Measurements from ENCODE around the gene BMP4. TPM values are rescaled to one million over a fixed set of nuclear protein-coding genes. Genes with fewer than 3 reads are reported as not detected.
A peak's percentile ranks its signal among the peaks of the same experiment; 100 is the strongest.

BMP4 gene
- polyA plus RNA-seq, 2 donors, result 2.6 to 3.8 TPM

GRCh38 chr14:53954551-53955228, 1.9 kb downstream of the BMP4 start:
- peaks cover 0 to 10% of the 10 kb centered on the region in 2 donors for H3K4me1 ChIP-seq (ENCODE audit: control insufficient read depth in 2 of 2, insufficient read depth in 2 of 2, low read length in 1 of 2)
- H3K4me3 ChIP-seq (ENCODE audit: low read depth in 1 of 2, low read length in 2 of 2), result peak overlapping the region; percentile 57 to 66
- H3K36me3 ChIP-seq (ENCODE audit: control insufficient read depth in 2 of 2, insufficient read depth in 2 of 2, low read length in 1 of 2), result peaks cover 0 to 8% of the 10 kb centered on the region in 2 donors
- peaks cover 0 to 5% of the 10 kb centered on the region in 2 donors for H3K27me3 ChIP-seq (ENCODE audit: control insufficient read depth in 1 of 2, insufficient read depth in 2 of 2, low read length in 2 of 2)
- WGBS, 2 donors, result 2% methylated on average over 53 of the region's 53 CpGs
- no peaks in the 10 kb centered on the region for H3K9me3 ChIP-seq (ENCODE audit: control insufficient read depth in 2 of 2, insufficient read depth in 1 of 2, low read depth in 1 of 2, low read length in 1 of 2)
- H3K27ac ChIP-seq (ENCODE audit: low read depth in 2 of 2, low read length in 1 of 2), result peak overlapping the region; percentile 0 to 72

GRCh38 chr14:53953828-53954550, 2.6 kb downstream of the BMP4 start:
- 1% methylated on average over 49 to 51 of the region's 51 CpGs for WGBS, 2 donors
- H3K27me3 ChIP-seq (ENCODE audit: control insufficient read depth in 1 of 2, insufficient read depth in 2 of 2, low read length in 2 of 2), result peaks cover 0 to 5% of the 10 kb centered on the region in 2 donors
- peaks cover 0 to 10% of the 10 kb centered on the region in 2 donors for H3K4me1 ChIP-seq (ENCODE audit: control insufficient read depth in 2 of 2, insufficient read depth in 2 of 2, low read length in 1 of 2)

GRCh38 chr14:53953002-53953827, 3.4 kb downstream of the BMP4 start:
- WGBS, 2 donors, result 1 to 2% methylated on average over 72 of the region's 72 CpGs
- Histone ChIP-seq H3K36me3 (ENCODE audit: control insufficient read depth in 2 of 2, insufficient read depth in 2 of 2, low read length in 1 of 2) (peaks cover 0 to 8% of the 10 kb centered on the region in 2 donors), H3K4me3 (ENCODE audit: low read depth in 1 of 2, low read length in 2 of 2) (peak overlapping the region; percentile 57 to 66), H3K4me1 (ENCODE audit: control insufficient read depth in 2 of 2, insufficient read depth in 2 of 2, low read length in 1 of 2) (peaks cover 0 to 10% of the 10 kb centered on the region in 2 donors), H3K27ac (ENCODE audit: low read depth in 2 of 2, low read length in 1 of 2) (peak overlapping the region; percentile 72 to 82), H3K9me3 (ENCODE audit: control insufficient read depth in 2 of 2, insufficient read depth in 1 of 2, low read depth in 1 of 2, low read length in 1 of 2) (no peaks in the 10 kb centered on the region), H3K27me3 (ENCODE audit: control insufficient read depth in 1 of 2, insufficient read depth in 2 of 2, low read length in 2 of 2) (peaks cover 0 to 5% of the 10 kb centered on the region in 2 donors)

More at GRCh38 chr14:53953828-53954550, 2.6 kb downstream of the BMP4 start:
- peaks cover 0 to 8% of the 10 kb centered on the region in 2 donors for H3K36me3 ChIP-seq (ENCODE audit: control insufficient read depth in 2 of 2, insufficient read depth in 2 of 2, low read length in 1 of 2)
- H3K27ac ChIP-seq (ENCODE audit: low read depth in 2 of 2, low read length in 1 of 2), result peak overlapping the region; percentile 72 to 82
- H3K9me3 ChIP-seq (ENCODE audit: control insufficient read depth in 2 of 2, insufficient read depth in 1 of 2, low read depth in 1 of 2, low read length in 1 of 2), result no peaks in the 10 kb centered on the region
- H3K4me3 ChIP-seq (ENCODE audit: low read depth in 1 of 2, low read length in 2 of 2), result peak overlapping the region; percentile 57 to 66

GRCh38 chr14:53952533-53952932, 4.1 kb downstream of the BMP4 start:
- peaks cover 0 to 10% of the 10 kb centered on the region in 2 donors for H3K4me1 ChIP-seq (ENCODE audit: control insufficient read depth in 2 of 2, insufficient read depth in 2 of 2, low read length in 1 of 2)
- no peaks in the 10 kb centered on the region for H3K9me3 ChIP-seq (ENCODE audit: control insufficient read depth in 2 of 2, insufficient read depth in 1 of 2, low read depth in 1 of 2, low read length in 1 of 2)
- H3K36me3 ChIP-seq (ENCODE audit: control insufficient read depth in 2 of 2, insufficient read depth in 2 of 2, low read length in 1 of 2), result peaks cover 0 to 8% of the 10 kb centered on the region in 2 donors
- H3K27me3 ChIP-seq (ENCODE audit: control insufficient read depth in 1 of 2, insufficient read depth in 2 of 2, low read length in 2 of 2), result peaks cover 0 to 6% of the 10 kb centered on the region in 2 donors
- WGBS, 2 donors, result 33 to 34% methylated on average over 10 of the region's 10 CpGs
- H3K4me3 ChIP-seq (ENCODE audit: low read depth in 1 of 2, low read length in 2 of 2), result peak overlapping the region; percentile 57 to 66
- H3K27ac ChIP-seq (ENCODE audit: low read depth in 2 of 2, low read length in 1 of 2), result no peak overlapping the region

DNA sequence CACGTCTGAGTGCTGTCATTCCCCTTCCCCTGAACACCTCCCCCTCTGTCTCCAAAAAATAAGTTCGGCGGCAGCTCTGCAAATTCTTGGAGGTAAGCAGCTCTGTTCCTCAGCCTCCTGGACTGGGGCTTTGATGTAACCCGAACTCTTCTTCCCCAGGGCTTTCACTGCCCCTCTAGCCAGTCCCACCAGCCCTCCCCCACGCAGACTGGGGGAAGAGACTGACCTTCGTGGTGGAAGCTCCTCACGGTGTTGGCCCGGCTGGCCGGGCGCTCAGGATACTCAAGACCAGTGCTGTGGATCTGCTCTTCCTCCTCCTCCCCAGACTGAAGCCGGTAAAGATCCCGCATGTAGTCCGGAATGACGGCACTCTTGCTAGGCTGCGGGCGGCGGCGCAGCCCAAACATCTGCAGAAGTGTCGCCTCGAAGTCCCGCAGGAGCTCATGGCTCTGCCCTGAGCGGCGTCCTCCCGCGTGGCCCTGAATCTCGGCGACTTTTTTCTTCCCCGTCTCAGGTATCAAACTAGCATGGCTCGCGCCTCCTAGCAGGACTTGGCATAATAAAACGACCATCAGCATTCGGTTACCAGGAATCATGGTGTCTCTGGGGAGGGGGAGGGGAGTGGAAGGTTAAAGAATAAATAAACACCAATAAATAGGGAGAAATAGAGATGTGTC, 4.9 kb downstream of the BMP4 start:
- no peak overlapping the region for H3K27ac ChIP-seq (ENCODE audit: low read depth in 2 of 2, low read length in 1 of 2)
- H3K36me3 ChIP-seq (ENCODE audit: control insufficient read depth in 2 of 2, insufficient read depth in 2 of 2, low read length in 1 of 2), result peaks cover 0 to 8% of the 10 kb centered on the region in 2 donors
- H3K4me3 ChIP-seq (ENCODE audit: low read depth in 1 of 2, low read length in 2 of 2), result no peak overlapping the region
- peaks cover 2 to 10% of the 10 kb centered on the region in 2 donors for H3K4me1 ChIP-seq (ENCODE audit: control insufficient read depth in 2 of 2, insufficient read depth in 2 of 2, low read length in 1 of 2)
- peaks cover 0 to 8% of the 10 kb centered on the region in 2 donors for H3K27me3 ChIP-seq (ENCODE audit: control insufficient read depth in 1 of 2, insufficient read depth in 2 of 2, low read length in 2 of 2)
- WGBS, 2 donors, result 48 to 60% methylated on average over 32 of the region's 32 CpGs
- H3K9me3 ChIP-seq (ENCODE audit: control insufficient read depth in 2 of 2, insufficient read depth in 1 of 2, low read depth in 1 of 2, low read length in 1 of 2), result no peaks in the 10 kb centered on the region

- Histone ChIP-seq H3K27ac (ENCODE audit: low read depth in 2 of 2, low read length in 1 of 2) (no peak overlapping the region), H3K4me3 (ENCODE audit: low read depth in 1 of 2, low read length in 2 of 2) (no peak overlapping the region), H3K27me3 (ENCODE audit: control insufficient read depth in 1 of 2, insufficient read depth in 2 of 2, low read length in 2 of 2) (peaks cover 0 to 10% of the 10 kb centered on the region in 2 donors), H3K9me3 (ENCODE audit: control insufficient read depth in 2 of 2, insufficient read depth in 1 of 2, low read depth in 1 of 2, low read length in 1 of 2) (no peaks in the 10 kb centered on the region), H3K4me1 (ENCODE audit: control insufficient read depth in 2 of 2, insufficient read depth in 2 of 2, low read length in 1 of 2) (peaks cover 4 to 14% of the 10 kb centered on the region in 2 donors), H3K36me3 (ENCODE audit: control insufficient read depth in 2 of 2, insufficient read depth in 2 of 2, low read length in 1 of 2) (peaks cover 0 to 8% of the 10 kb centered on the region in 2 donors)
- 68 to 71% methylated on average over 6 of the region's 6 CpGs for WGBS, 2 donors
Measured at GRCh38 chr14:53951243-53951626, 5.4 kb downstream of the BMP4 start.

DNA sequence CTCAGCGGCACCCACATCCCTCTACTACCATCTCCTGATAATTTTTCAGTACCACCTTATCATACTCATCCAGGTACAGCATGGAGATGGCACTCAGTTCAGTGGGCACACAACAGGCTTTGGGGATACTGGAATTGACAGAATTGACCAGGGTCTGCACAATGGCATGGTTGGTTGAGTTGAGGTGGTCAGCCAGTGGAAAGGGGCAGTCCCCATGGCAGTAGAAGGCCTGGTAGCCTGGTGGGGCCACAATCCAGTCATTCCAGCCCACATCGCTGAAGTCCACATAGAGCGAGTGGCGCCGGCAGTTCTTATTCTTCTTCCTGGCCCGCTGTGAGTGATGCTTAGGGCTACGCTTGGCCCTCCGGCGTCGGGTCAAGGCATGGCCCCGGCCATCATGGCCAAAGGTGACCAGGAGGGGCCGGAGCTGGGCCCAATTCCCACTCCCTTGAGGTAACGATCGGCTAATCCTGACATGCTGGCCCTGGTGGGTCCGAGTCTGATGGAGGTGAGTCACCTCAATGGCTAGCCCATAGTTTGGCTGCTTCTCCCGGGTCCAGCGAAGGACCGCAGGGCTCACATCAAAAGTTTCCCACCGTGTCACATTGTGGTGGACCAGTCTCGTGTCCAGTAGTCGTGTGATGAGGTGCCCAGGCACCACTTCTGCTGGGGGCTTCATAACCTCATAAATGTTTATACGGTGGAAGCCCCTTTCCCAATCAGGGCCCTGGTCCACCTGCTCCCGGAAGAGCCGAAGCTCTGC, 6.4 kb downstream of the BMP4 start:
- Histone ChIP-seq H3K9me3 (ENCODE audit: control insufficient read depth in 2 of 2, insufficient read depth in 1 of 2, low read depth in 1 of 2, low read length in 1 of 2) (no peaks in the 10 kb centered on the region), H3K4me3 (ENCODE audit: low read depth in 1 of 2, low read length in 2 of 2) (no peak overlapping the region), H3K27me3 (ENCODE audit: control insufficient read depth in 1 of 2, insufficient read depth in 2 of 2, low read length in 2 of 2) (peaks cover 0 to 12% of the 10 kb centered on the region in 2 donors), H3K4me1 (ENCODE audit: control insufficient read depth in 2 of 2, insufficient read depth in 2 of 2, low read length in 1 of 2) (peaks cover 4 to 8% of the 10 kb centered on the region in 2 donors), H3K27ac (ENCODE audit: low read depth in 2 of 2, low read length in 1 of 2) (no peak overlapping the region), H3K36me3 (ENCODE audit: control insufficient read depth in 2 of 2, insufficient read depth in 2 of 2, low read length in 1 of 2) (peaks cover 0 to 8% of the 10 kb centered on the region in 2 donors)
- 92 to 93% methylated on average over 24 of the region's 24 CpGs for WGBS, 2 donors

DNA sequence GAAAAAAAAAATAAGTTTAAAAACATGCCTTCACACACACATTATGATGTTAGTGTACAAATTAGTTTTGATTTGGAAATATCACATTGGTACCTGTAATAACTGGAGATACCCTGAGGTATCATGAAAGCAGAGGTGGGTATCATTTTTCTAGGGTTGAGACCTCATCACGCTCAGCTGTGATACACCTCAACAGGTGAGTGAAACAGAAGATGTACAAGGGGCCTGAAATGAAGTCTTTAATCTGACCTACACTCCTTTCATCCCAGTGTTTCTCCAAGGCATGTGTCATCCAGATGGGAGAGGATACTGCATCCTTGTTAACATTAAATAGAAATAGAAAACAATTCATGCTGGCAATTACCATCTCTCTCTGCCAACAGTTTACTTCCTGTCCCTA, 7.4 kb downstream of the BMP4 start:
- 88 to 90% methylated on average over 1 of the region's 1 CpG for WGBS, 2 donors
- Histone ChIP-seq H3K27ac (ENCODE audit: low read depth in 2 of 2, low read length in 1 of 2) (no peak overlapping the region), H3K4me1 (ENCODE audit: control insufficient read depth in 2 of 2, insufficient read depth in 2 of 2, low read length in 1 of 2) (peaks cover 4 to 8% of the 10 kb centered on the region in 2 donors), H3K9me3 (ENCODE audit: control insufficient read depth in 2 of 2, insufficient read depth in 1 of 2, low read depth in 1 of 2, low read length in 1 of 2) (no peaks in the 10 kb centered on the region), H3K27me3 (ENCODE audit: control insufficient read depth in 1 of 2, insufficient read depth in 2 of 2, low read length in 2 of 2) (peaks cover 0 to 10% of the 10 kb centered on the region in 2 donors), H3K4me3 (ENCODE audit: low read depth in 1 of 2, low read length in 2 of 2) (no peak overlapping the region), H3K36me3 (ENCODE audit: control insufficient read depth in 2 of 2, insufficient read depth in 2 of 2, low read length in 1 of 2) (peaks cover 0 to 8% of the 10 kb centered on the region in 2 donors)

All from esophagus (tissue), 2 donors.